Uterus (tissue), 2 donors: Measurements from ENCODE around the gene PIAS4.

ENCODE experiments used
- POLR2A ChIP-seq, 2 donors: fragments of 450-650 bp; IDR thresholded peaks; one replicate each; pipeline ENCODE4 v1.6.1; 2016; ENCODE audit warnings: antibody characterized with exemption in 2 of 2, mild to moderate bottlenecking in 1 of 2, moderate library complexity in 1 of 2
- TF ChIP-seq, protein P1 (sequence below), 4 experiments: fragments of 200-600 bp in 2 of 4; fragments of 450-650 bp in 2 of 4; sonication (generic) in 2 of 4; IDR thresholded peaks; one replicate each; pipeline ENCODE4 v1.5.1; 2016 to 2019; ENCODE audit warnings: antibody characterized with exemption in 4 of 4, mild to moderate bottlenecking in 2 of 4, moderate library complexity in 1 of 4

DNA sequence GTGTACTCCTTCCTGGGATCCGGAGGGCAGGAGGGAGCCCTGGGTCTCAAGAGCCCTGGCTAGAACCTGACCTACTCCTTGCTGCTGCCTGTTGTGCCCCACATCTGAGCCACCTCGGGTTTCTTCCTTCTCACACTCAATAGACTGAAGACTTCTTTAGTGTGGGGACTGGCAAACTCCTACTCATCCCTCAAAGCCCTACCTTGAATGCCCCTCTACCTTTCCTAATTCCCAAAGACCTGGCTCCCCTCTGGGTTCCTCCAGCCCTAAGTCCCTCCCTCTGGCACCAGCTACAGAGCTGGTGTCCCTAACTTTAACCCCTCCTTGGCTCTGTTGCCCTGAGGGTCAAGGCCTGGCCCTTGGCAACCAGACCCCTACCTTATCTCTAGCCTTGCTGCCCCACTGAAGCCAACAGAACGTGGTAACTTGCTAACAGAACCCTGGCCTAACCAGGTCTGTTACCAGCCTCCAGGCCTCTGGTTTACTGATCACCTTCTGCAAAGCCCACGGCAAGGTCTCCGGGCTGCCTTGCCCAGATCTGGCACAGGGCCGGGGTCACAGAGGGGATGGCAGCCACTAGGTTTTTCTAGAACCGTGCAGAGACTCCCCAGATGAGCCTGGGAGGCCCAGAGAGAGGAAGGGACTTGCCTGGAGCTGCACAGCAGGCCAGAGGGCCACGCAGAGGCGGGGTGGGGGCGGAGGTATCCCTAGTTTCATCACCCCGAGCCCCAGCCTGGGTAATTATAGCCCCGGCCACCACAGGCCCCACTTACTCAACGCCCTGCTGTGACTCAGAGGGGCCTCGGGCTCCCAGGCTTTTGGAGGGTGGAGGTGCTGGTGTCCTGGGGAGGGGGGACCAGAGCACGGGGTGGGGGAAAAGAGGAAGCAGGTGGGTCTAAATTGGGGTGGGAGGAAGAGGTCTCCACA, 43.9 kb downstream of the PIAS4 start:
- TF ChIP-seq, protein P1, sequence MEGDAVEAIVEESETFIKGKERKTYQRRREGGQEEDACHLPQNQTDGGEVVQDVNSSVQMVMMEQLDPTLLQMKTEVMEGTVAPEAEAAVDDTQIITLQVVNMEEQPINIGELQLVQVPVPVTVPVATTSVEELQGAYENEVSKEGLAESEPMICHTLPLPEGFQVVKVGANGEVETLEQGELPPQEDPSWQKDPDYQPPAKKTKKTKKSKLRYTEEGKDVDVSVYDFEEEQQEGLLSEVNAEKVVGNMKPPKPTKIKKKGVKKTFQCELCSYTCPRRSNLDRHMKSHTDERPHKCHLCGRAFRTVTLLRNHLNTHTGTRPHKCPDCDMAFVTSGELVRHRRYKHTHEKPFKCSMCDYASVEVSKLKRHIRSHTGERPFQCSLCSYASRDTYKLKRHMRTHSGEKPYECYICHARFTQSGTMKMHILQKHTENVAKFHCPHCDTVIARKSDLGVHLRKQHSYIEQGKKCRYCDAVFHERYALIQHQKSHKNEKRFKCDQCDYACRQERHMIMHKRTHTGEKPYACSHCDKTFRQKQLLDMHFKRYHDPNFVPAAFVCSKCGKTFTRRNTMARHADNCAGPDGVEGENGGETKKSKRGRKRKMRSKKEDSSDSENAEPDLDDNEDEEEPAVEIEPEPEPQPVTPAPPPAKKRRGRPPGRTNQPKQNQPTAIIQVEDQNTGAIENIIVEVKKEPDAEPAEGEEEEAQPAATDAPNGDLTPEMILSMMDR (IDR thresholded peaks at IDR 0.05), result no peak
- TF ChIP-seq POLR2A (IDR thresholded peaks at IDR 0.05), result no peak
